Pancreas (tissue), 10 donors: Measurements from ENCODE around the gene TSPAN14. TPM values are rescaled to one million over a fixed set of nuclear protein-coding genes. Genes with fewer than 3 reads are reported as not detected.

Source experiments
- ATAC-seq, 4 donors: fragments of 200-7000 bp; cut with Tn5 transposase; one replicate each; pipeline versions ENCODE4 v1.8.0 to v1.9.1; 2020; ENCODE audit warnings: mild to moderate bottlenecking in 4 of 4, moderate library complexity in 4 of 4
- DNase-seq, 6 donors: peaks; one replicate each; pipeline ENCODE4 v3.0.0-alpha.2; 2020
- FAIRE-seq: peaks from 2 replicates; lab custom pipeline; 2012; peaks lifted over from hg19 to GRCh38; lab: Jason Lieb, UNC
- H3K27ac ChIP-seq, 4 donors: fragments of 200-600 bp; sonication (generic); 1 replicate in 3 of 4; 2 replicates in 1 of 4; pipeline versions ENCODE4 v1.5.0 to v1.8.0; 2020
- H3K27me3 ChIP-seq, 4 donors: fragments of 200-600 bp; one replicate each; pipeline ENCODE4 v1.8.0; 2021
- H3K36me3 ChIP-seq, 3 donors: fragments of 200-600 bp; sonication (generic) in 1 of 3; one replicate each; pipeline versions ENCODE4 v1.5.0 to v1.8.0; 2020 to 2021
- H3K4me1 ChIP-seq, 3 donors: fragments of 200-600 bp; one replicate each; pipeline ENCODE4 v1.8.0; 2021
- H3K4me3 ChIP-seq, 4 donors: fragments of 200-600 bp; sonication (generic) in 2 of 4; one replicate each; pipeline versions ENCODE4 v1.5.0 to v1.8.0; 2020 to 2021
- H3K9me3 ChIP-seq, 4 donors: fragments of 200-600 bp; one replicate each; pipeline ENCODE4 v1.8.0; 2021
- CTCF ChIP-seq, 4 donors: fragments of 200-600 bp; sonication (generic) in 3 of 4; IDR thresholded peaks; one replicate each; pipeline versions ENCODE4 v1.5.0 to v1.8.0; 2021; ENCODE audit warnings: antibody characterized with exemption in 4 of 4
- WGBS, 2 donors: extraction: QIAGEN DNeasy Blood & Tissue Kit; methylation state at CpG; one replicate each; pipeline ENCODE4 v1.1.7; 2013; 5-methylcytosine and 5-hydroxymethylcytosine counted together
- intact Hi-C, 3 donors: fragments of 100-400 bp; cut with DNase I; formaldehyde crosslinking; loops; one replicate each; pipeline versions ENCODE4 v1.11.1 to v1.14.2; 2022
- polyA plus RNA-seq, 2 donors: library from polyadenylated mRNA; stranded (reverse); fragments of 200-250 nt; gene quantifications; one replicate each; pipeline ENCODE4 v1.2.3, GENCODE V29; 2013
- total RNA-seq, 6 donors: library from RNA; stranded (reverse); fragmentation: NEBNext Ultra II Directional in 4 of 6; extraction: Animal tissue kit (Norgen Biotek cat#: 25700) in 4 of 6; gene quantifications; one replicate each; pipeline versions ENCODE4 v1.2.1 to v1.2.4, GENCODE V29; 2021 to 2023
- donor health status: healthy with polysubstance abuse.
- donor health status: DM: no; HTN: no; CAD: no; lungs with moderate emphysema.
- donor health status: DM: no; HTN: no; CAD: no.
- donor health status: control.
- donor health status: control.
- donor health status: Bipolar disorder and iron deficiency.
- donor health status: DM: yes; HTN: yes; CAD: no.
- donor health status: DM: no; HTN: no; CAD: no.
- donor health status: DM: no; HTN: no; CAD: no.
- donor health status: DM: yes; HTN: yes; CAD: no.

The TSPAN14 gene
- total and polyA plus RNA-seq, 8 donors, result 10.6 to 61.9 (median 23.2) TPM

- ATAC-seq (no peak), DNase-seq (no peak)
- WGBS, 2 donors, result 78 to 85% methylated on average over 16 of the region's 16 CpGs
These were observed 84.5 kb downstream of the TSPAN14 start for GRCh38 chr10:80538481-80539185.

GRCh38 chr10:80539421-80540031 lies 85.4 kb downstream of the TSPAN14 start:
- ATAC-seq (no peak), DNase-seq (peak in 1 of 6 donors; percentile 53), FAIRE-seq (no peak)
- no peaks in the 10 kb centered on the region for H3K4me1 ChIP-seq
- no peak overlapping the region for H3K27ac ChIP-seq
- TF ChIP-seq CTCF (IDR thresholded peaks at IDR 0.05), result no peak
- WGBS, 2 donors, result 67 to 71% methylated on average over 7 of the region's 7 CpGs
- no peaks in the 10 kb centered on the region for H3K36me3 ChIP-seq
- no peaks in the 10 kb centered on the region for H3K27me3 ChIP-seq
- intact Hi-C loops, result no loop called here
- H3K9me3 ChIP-seq, result no peaks in the 10 kb centered on the region
- no peak overlapping the region for H3K4me3 ChIP-seq

More at GRCh38 chr10:80538481-80539185, 84.5 kb downstream of the TSPAN14 start:
- Histone ChIP-seq H3K27ac (no peak overlapping the region), H3K27me3 (no peaks in the 10 kb centered on the region), H3K36me3 (no peaks in the 10 kb centered on the region), H3K4me3 (no peak overlapping the region), H3K9me3 (no peaks in the 10 kb centered on the region), H3K4me1 (no peaks in the 10 kb centered on the region)
- no peak for TF ChIP-seq CTCF (IDR thresholded peaks at IDR 0.05)
- FAIRE-seq, result no peak
- intact Hi-C loops, result no loop called here

GRCh38 chr10:80540136-80540535 lies 86.0 kb downstream of the TSPAN14 start:
- H3K4me1 ChIP-seq, result no peaks in the 10 kb centered on the region
- no peaks in the 10 kb centered on the region for H3K27me3 ChIP-seq
- ATAC-seq (no peak), DNase-seq (no peak), FAIRE-seq (no peak)
- WGBS, 2 donors, result 70 to 71% methylated on average over 11 of the region's 11 CpGs
- H3K4me3 ChIP-seq, result no peak overlapping the region
- no peaks in the 10 kb centered on the region for H3K9me3 ChIP-seq
- TF ChIP-seq CTCF (IDR thresholded peaks at IDR 0.05), result no peak
- H3K27ac ChIP-seq, result no peak overlapping the region
- no peaks in the 10 kb centered on the region for H3K36me3 ChIP-seq
- intact Hi-C loops, result no loop called here

- no peak for ATAC-seq
- Histone ChIP-seq H3K36me3 (no peaks in the 10 kb centered on the region), H3K27ac (no peak overlapping the region), H3K9me3 (no peaks in the 10 kb centered on the region), H3K27me3 (no peaks in the 10 kb centered on the region), H3K4me3 (no peak overlapping the region), H3K4me1 (no peaks in the 10 kb centered on the region)
- intact Hi-C loops, result no loop called here
- no peak for DNase-seq
- WGBS, 2 donors, result 55 to 72% methylated on average over 9 of the region's 9 CpGs
- no peak for TF ChIP-seq CTCF (IDR thresholded peaks at IDR 0.05)
- FAIRE-seq, result no peak
These were observed 86.5 kb downstream of the TSPAN14 start for GRCh38 chr10:80540618-80540980.
